Calu3 (cell line): ENCODE measurements around the gene DNAH17. TPM values are rescaled to one million over a fixed set of nuclear protein-coding genes. Genes with fewer than 3 reads are reported as not detected.

Experiments used
- BruUV-seq: library from RNA; stranded (reverse); fragments of 400-500 nt; replicated peaks from 2 replicates; lab custom pipeline; 2021; lab: Mats Ljungman, UMichigan
- CTCF ChIA-PET: fragments of 300-600 bp; sonication (Branson Sonifier 250); formaldehyde crosslinking; loops from one replicate; lab custom pipeline; 2022; ENCODE audit warnings: antibody characterized with exemption; lab: Charles Lee
- DNase-seq: peaks from one replicate; pipeline ENCODE4 v3.0.0; 2022
- H3K27ac Mint-ChIP-seq: one replicate; pipeline ENCODE4 v1.8.0; 2022; ENCODE audit warnings: mixed read lengths; ENCODE audit not compliant: unreplicated experiment
- H3K27me3 Mint-ChIP-seq: one replicate; pipeline ENCODE4 v1.8.0; 2022; ENCODE audit warnings: mixed read lengths; ENCODE audit not compliant: unreplicated experiment
- H3K36me3 Mint-ChIP-seq: one replicate; pipeline ENCODE4 v1.8.0; 2022; ENCODE audit warnings: mild to moderate bottlenecking, moderate library complexity, mixed read lengths; ENCODE audit not compliant: insufficient read depth, unreplicated experiment
- H3K4me1 Mint-ChIP-seq: one replicate; pipeline ENCODE4 v1.8.0; 2022; ENCODE audit warnings: mild to moderate bottlenecking, low read depth, mixed read lengths; ENCODE audit not compliant: unreplicated experiment
- H3K4me3 Mint-ChIP-seq: one replicate; pipeline ENCODE4 v1.8.0; 2022; ENCODE audit warnings: mild to moderate bottlenecking, low read depth, moderate library complexity, mixed read lengths; ENCODE audit not compliant: unreplicated experiment
- H3K9me3 Mint-ChIP-seq: one replicate; pipeline ENCODE4 v1.8.0; 2022; ENCODE audit warnings: low read depth, mixed read lengths; ENCODE audit not compliant: unreplicated experiment
- intact Hi-C: fragments of 100-400 bp; cut with micrococcal nuclease; formaldehyde crosslinking; loops from one replicate; pipeline ENCODE4 v1.10.0; 2022; ENCODE audit not compliant: unreplicated experiment
- total RNA-seq: library from RNA; stranded (reverse); gene quantifications from 2 replicates; pipeline ENCODE4 v1.2.3, GENCODE V29; 2022
- TF ChIP-seq, protein P1 (sequence below): fragments of 200-600 bp; IDR thresholded peaks from one replicate; pipeline ENCODE4 v1.8.0; 2022; ENCODE audit warnings: antibody characterized with exemption; ENCODE audit not compliant: unreplicated experiment

Gene DNAH17
- total RNA-seq, 1 experiment from 2014 or later, result 0.19 TPM

DNA sequence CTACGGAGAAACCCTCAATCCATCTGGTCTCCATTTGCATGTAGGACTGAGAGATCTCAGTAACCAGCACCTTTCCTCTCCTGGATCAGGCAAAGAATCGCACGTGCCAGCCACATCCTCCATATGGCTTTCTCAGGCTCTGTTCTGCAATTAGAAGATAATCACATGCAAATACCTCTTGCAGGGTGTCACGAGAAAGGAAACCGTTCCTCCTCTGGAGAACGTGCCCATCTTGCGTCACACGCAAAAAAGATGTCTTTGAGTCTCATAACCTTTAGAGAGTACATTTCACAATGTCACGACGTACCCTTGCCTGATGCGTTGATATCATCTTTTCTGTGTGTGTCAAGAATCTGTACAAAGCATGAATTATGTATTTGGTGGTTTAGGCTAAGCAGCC lies 36.2 kb upstream of the DNAH17 start:
- H3K36me3 Mint-ChIP-seq, result no peaks in the 10 kb centered on the region

DNA sequence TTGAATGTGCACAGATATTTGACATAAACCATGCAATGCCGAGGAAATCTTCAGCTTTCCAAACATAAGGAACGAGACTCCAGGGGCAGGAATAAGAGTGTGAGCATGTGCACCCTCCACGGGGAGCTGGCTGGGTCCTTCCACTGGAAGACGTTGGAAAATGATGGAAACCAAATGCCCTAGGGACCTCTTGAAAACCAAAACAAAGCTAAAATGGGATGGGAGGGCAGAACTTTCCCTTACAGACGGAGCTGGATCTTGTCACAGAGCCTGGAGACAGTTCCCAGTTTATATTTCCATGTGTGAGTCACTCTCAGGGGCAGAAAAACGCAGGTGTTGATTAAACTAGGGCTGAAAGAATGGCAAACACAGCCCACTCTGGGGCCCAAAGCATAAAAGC lies 34.4 kb upstream of the DNAH17 start:
- TF ChIP-seq, protein P1, sequence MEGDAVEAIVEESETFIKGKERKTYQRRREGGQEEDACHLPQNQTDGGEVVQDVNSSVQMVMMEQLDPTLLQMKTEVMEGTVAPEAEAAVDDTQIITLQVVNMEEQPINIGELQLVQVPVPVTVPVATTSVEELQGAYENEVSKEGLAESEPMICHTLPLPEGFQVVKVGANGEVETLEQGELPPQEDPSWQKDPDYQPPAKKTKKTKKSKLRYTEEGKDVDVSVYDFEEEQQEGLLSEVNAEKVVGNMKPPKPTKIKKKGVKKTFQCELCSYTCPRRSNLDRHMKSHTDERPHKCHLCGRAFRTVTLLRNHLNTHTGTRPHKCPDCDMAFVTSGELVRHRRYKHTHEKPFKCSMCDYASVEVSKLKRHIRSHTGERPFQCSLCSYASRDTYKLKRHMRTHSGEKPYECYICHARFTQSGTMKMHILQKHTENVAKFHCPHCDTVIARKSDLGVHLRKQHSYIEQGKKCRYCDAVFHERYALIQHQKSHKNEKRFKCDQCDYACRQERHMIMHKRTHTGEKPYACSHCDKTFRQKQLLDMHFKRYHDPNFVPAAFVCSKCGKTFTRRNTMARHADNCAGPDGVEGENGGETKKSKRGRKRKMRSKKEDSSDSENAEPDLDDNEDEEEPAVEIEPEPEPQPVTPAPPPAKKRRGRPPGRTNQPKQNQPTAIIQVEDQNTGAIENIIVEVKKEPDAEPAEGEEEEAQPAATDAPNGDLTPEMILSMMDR, result no peak
- H3K36me3 Mint-ChIP-seq, result peaks cover 5% of the 10 kb centered on the region
- peaks cover 31% of the 10 kb centered on the region for H3K27me3 Mint-ChIP-seq
- CTCF ChIA-PET, result interaction anchor here (0.7 kb wide), 1 partner anchor 1183 kb away, joined by 3 read pairs; no protein-coding TSS in a partner anchor
- BruUV-seq, result no TSS peak
- no peaks in the 10 kb centered on the region for H3K9me3 Mint-ChIP-seq
- intact Hi-C loops, result no loop called here
- H3K4me1 Mint-ChIP-seq, result no peaks in the 10 kb centered on the region
- DNase-seq, result no peak
- H3K27ac Mint-ChIP-seq, result no peak overlapping the region
- no peak overlapping the region for H3K4me3 Mint-ChIP-seq

More for the DNA sequence above, 36.2 kb upstream of the DNAH17 start:
- Mint-ChIP-seq H3K9me3 (no peaks in the 10 kb centered on the region), H3K27ac (no peak overlapping the region), H3K4me1 (no peaks in the 10 kb centered on the region), H3K27me3 (peaks cover 24% of the 10 kb centered on the region), H3K4me3 (no peak overlapping the region)
- CTCF ChIA-PET, result no interaction called here
- BruUV-seq, result no TSS peak
- DNase-seq, result no peak
- intact Hi-C loops, result no loop called here
- TF ChIP-seq, protein P1, result no peak

DNA sequence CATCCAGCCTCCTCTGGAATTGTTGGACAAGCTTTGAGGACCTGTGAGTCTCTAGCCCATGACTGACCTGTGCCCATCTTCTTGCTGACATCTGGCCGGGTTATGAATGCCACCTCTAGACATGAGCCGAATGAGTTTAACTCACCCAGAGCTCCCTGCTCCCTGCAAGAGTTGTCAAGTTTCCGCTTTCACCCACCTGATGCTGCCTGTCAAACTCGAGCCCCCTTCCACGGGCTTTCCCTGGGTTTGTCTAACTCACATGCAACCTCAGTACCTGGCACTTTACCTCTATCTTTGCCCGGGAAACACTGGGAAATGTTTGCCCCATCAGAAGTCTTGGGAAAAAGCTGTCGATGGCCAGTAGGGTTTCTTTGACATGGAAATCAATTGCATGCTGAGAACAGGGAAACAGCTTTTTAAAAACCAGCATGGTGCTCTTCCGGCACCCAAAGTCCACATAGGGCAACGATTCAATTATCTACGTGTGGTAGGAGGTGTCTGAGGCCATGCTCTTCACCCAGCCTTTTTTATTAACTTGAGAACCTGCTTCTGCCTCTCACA lies 33.8 kb upstream of the DNAH17 start:
- no peak overlapping the region for H3K4me3 Mint-ChIP-seq
- H3K9me3 Mint-ChIP-seq, result no peaks in the 10 kb centered on the region
- TF ChIP-seq, protein P1, result no peak
- H3K36me3 Mint-ChIP-seq, result peaks cover 5% of the 10 kb centered on the region
- DNase-seq, result no peak
- CTCF ChIA-PET, result interaction anchor here (0.6 kb wide), 1 partner anchor 1800 kb away, joined by 9 read pairs; no protein-coding TSS in a partner anchor
- H3K27me3 Mint-ChIP-seq, result peaks cover 31% of the 10 kb centered on the region
- no peaks in the 10 kb centered on the region for H3K4me1 Mint-ChIP-seq
- no TSS peak for BruUV-seq
- H3K27ac Mint-ChIP-seq, result no peak overlapping the region
- intact Hi-C loops, result no loop called here

DNA sequence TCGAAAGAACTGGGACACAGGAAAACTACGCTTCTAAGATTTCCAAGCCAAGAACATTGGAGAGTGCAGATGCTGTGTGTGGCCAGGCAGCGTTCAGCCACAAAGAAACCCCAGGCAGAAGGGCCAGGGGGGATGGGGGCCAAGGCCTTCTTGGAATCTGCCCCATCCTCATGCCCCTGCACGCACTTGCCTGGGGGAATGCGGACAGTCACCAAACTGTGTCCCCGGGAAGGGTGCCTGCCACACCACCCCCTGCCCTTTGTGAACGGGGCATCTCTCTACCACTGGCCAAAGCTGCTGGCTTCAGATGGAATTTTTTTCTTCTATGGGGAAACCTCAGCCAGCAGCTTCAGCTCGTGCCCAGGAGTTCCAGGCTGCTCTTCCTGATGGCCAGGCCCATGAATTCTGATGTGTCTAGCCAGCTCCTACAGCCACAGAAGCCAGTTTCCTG lies 32.0 kb upstream of the DNAH17 start:
- intact Hi-C loops, result no loop called here
- CTCF ChIA-PET, result no interaction called here
- Mint-ChIP-seq H3K4me1 (no peaks in the 10 kb centered on the region), H3K36me3 (peaks cover 5% of the 10 kb centered on the region), H3K9me3 (no peaks in the 10 kb centered on the region), H3K27ac (no peak overlapping the region), H3K4me3 (no peak overlapping the region), H3K27me3 (peaks cover 31% of the 10 kb centered on the region)
- no TSS peak for BruUV-seq
- TF ChIP-seq, protein P1, result no peak
- DNase-seq, result no peak
